Activated CD8-positive, alpha-beta memory T cell treated with anti-CD3 and anti-CD28 coated beads, Interleukin-2, amount 50 U/mL, for 1 hour (primary cell): Measurements from ENCODE around the gene KMT5C.
A peak's percentile ranks its signal among the peaks of the same experiment; 100 is the strongest.

Source experiments
- DNase-seq: peaks from one replicate; pipeline ENCODE4 v3.0.0-alpha.2; 2020; ENCODE audit errors: extremely low read depth

KMT5C gene

GRCh38 chr19:55366790-55367189, 27.1 kb downstream of the KMT5C start:
- no peak for DNase-seq

GRCh38 chr19:55368106-55368505, 28.4 kb downstream of the KMT5C start:
- no peak for DNase-seq

GRCh38 chr19:55368701-55369563, 29.3 kb downstream of the KMT5C start:
- DNase-seq = no peak

- no peak for DNase-seq
These were observed 30.1 kb downstream of the KMT5C start for GRCh38 chr19:55369653-55370304.

- no peak for DNase-seq
These were observed 30.8 kb downstream of the KMT5C start, which contains the start of gene IL11 for GRCh38 chr19:55370305-55370988. TSS of gene IL11 (minus strand) at chr19:55370463. CDS start at chr19:55370310, 153 bp downstream.

GRCh38 chr19:55372316-55373081, 32.8 kb downstream of the KMT5C start:
- no peak for DNase-seq

GRCh38 chr19:55373306-55373992, 33.8 kb downstream of the KMT5C start:
- DNase-seq = no peak

GRCh38 chr19:55373993-55374757, 34.5 kb downstream of the KMT5C start:
- DNase-seq = no peak

GRCh38 chr19:55376241-55376933, 36.7 kb downstream of the KMT5C start, which contains the start of gene TMEM190:
TSS of gene TMEM190 (plus strand) at chr19:55376826. CDS start at chr19:55376854, 28 bp downstream.
- no peak for DNase-seq

GRCh38 chr19:55377356-55378131, 37.9 kb downstream of the KMT5C start:
- DNase-seq = no peak

GRCh38 chr19:55379174-55379573, 39.5 kb downstream of the KMT5C start:
- no peak for DNase-seq

GRCh38 chr19:55382013-55382412, 42.3 kb downstream of the KMT5C start:
- no peak for DNase-seq

- DNase-seq = no peak
These were observed 42.9 kb downstream of the KMT5C start for GRCh38 chr19:55382522-55383054.

- no peak for DNase-seq
These were observed 43.8 kb downstream of the KMT5C start for GRCh38 chr19:55383279-55384130.

- DNase-seq = no peak
These were observed 44.6 kb downstream of the KMT5C start, which contains the start of gene TMEM238 for GRCh38 chr19:55384131-55384919. TSS of gene TMEM238 (minus strand) at chr19:55384292. CDS start at chr19:55384259, 33 bp downstream.

- peak; percentile 79 for DNase-seq
These were observed 45.4 kb downstream of the KMT5C start for GRCh38 chr19:55384920-55385723.
